Liver (tissue), 3 donors: ENCODE results near the gene TTC4.

Experiments
- CTCF ChIP-seq: fragments of 150-350 bp; IDR thresholded peaks from 2 replicates; pipeline ENCODE4 v1.5.1; 2017; ENCODE audit warnings: improper control_type of control experiment, low read depth, low read length; ENCODE audit not compliant: missing input control
- EGR1 ChIP-seq, 2 donors: IDR thresholded peaks; 2 replicates each; pipeline ENCODE4 v1.6.1; 2016 to 2018; ENCODE audit warnings: antibody characterized with exemption in 2 of 2, low read depth in 2 of 2
- FOXA1 ChIP-seq: IDR thresholded peaks from 2 replicates; pipeline ENCODE4 v1.6.1; 2016; ENCODE audit warnings: antibody characterized with exemption
- GABPA ChIP-seq, 2 donors: IDR thresholded peaks in 1 of 2; conservative IDR thresholded peaks in 1 of 2; 2 replicates each; pipeline ENCODE4 v1.6.1; 2016; ENCODE audit warnings: antibody characterized with exemption in 2 of 2, mild to moderate bottlenecking in 1 of 2, moderate library complexity in 1 of 2
- HNF4G ChIP-seq: IDR thresholded peaks from 2 replicates; pipeline ENCODE4 v1.6.1; 2016; ENCODE audit warnings: antibody characterized with exemption
- RAD21 ChIP-seq, 2 donors: IDR thresholded peaks; 2 replicates each; pipeline ENCODE4 v1.6.1; 2016; ENCODE audit warnings: antibody characterized with exemption in 2 of 2, mild to moderate bottlenecking in 2 of 2
- REST ChIP-seq: IDR thresholded peaks from 2 replicates; pipeline ENCODE4 v1.6.1; 2016; ENCODE audit warnings: antibody characterized with exemption, mild to moderate bottlenecking
- RXRA ChIP-seq, 2 donors: IDR thresholded peaks; 2 replicates each; pipeline ENCODE4 v1.6.1; 2017 to 2018; ENCODE audit warnings: antibody characterized with exemption in 2 of 2, mild to moderate bottlenecking in 1 of 2
- SP1 ChIP-seq: IDR thresholded peaks from 2 replicates; pipeline ENCODE4 v1.6.1; 2018; ENCODE audit warnings: antibody characterized with exemption, mild to moderate bottlenecking
- TAF1 ChIP-seq: conservative IDR thresholded peaks from 2 replicates; pipeline ENCODE4 v1.6.1; 2016; ENCODE audit warnings: antibody characterized with exemption, mild to moderate bottlenecking
- YY1 ChIP-seq: IDR thresholded peaks from 2 replicates; pipeline ENCODE4 v1.6.1; 2016; ENCODE audit warnings: antibody characterized with exemption, mild to moderate bottlenecking
- TF ChIP-seq, protein P1 (sequence below): IDR thresholded peaks from 2 replicates; pipeline ENCODE4 v1.6.1; 2016; ENCODE audit warnings: antibody characterized with exemption
- TF ChIP-seq, protein P2 (sequence below): IDR thresholded peaks from 2 replicates; pipeline ENCODE4 v1.6.1; 2016; ENCODE audit warnings: antibody characterized with exemption
- donor health status: healthy.
- donor health status: healthy.

- TF ChIP-seq CTCF (no peak), RAD21 (IDR thresholded peaks at IDR 0.05) (no peak), HNF4G (no peak), SP1 (no peak), REST (no peak), TAF1 (no peak), GABPA (IDR thresholded peaks at IDR 0.05 in 1 of 2, conservative IDR thresholded peaks at IDR 0.05 in 1 of 2) (no peak), EGR1 (IDR thresholded peaks at IDR 0.05; ENCODE audit: low read depth in 2 of 2) (no peak), FOXA1 (no peak), RXRA (IDR thresholded peaks at IDR 0.05) (no peak), YY1 (no peak)
- TF ChIP-seq, protein P1, sequence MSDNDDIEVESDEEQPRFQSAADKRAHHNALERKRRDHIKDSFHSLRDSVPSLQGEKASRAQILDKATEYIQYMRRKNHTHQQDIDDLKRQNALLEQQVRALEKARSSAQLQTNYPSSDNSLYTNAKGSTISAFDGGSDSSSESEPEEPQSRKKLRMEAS: no peak
- TF ChIP-seq, protein P2, sequence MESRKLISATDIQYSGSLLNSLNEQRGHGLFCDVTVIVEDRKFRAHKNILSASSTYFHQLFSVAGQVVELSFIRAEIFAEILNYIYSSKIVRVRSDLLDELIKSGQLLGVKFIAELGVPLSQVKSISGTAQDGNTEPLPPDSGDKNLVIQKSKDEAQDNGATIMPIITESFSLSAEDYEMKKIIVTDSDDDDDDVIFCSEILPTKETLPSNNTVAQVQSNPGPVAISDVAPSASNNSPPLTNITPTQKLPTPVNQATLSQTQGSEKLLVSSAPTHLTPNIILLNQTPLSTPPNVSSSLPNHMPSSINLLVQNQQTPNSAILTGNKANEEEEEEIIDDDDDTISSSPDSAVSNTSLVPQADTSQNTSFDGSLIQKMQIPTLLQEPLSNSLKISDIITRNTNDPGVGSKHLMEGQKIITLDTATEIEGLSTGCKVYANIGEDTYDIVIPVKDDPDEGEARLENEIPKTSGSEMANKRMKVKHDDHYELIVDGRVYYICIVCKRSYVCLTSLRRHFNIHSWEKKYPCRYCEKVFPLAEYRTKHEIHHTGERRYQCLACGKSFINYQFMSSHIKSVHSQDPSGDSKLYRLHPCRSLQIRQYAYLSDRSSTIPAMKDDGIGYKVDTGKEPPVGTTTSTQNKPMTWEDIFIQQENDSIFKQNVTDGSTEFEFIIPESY: no peak
Measured at GRCh38 chr1:54710841-54711240, 4.8 kb upstream of the TTC4 start.
